Rectal smooth muscle tissue (tissue), 1 donor: ENCODE data around the gene NHLH2.

Source experiments
- H3K27ac ChIP-seq: one replicate; pipeline ENCODE4 v1.7.0; 2013; ENCODE audit warnings: low read depth, low read length, inconsistent platforms
- H3K27me3 ChIP-seq: one replicate; pipeline ENCODE4 v1.7.0; 2013; ENCODE audit warnings: low read length; ENCODE audit not compliant: control insufficient read depth, insufficient read depth
- H3K36me3 ChIP-seq: one replicate; pipeline ENCODE4 v1.7.0; 2013; ENCODE audit warnings: low read length; ENCODE audit not compliant: control insufficient read depth, insufficient read depth
- H3K4me1 ChIP-seq: one replicate; pipeline ENCODE4 v1.7.0; 2013; ENCODE audit warnings: low read length; ENCODE audit not compliant: control insufficient read depth, insufficient read depth
- H3K4me3 ChIP-seq: one replicate; pipeline ENCODE4 v1.7.0; 2013; ENCODE audit warnings: low read length
- H3K9ac ChIP-seq: one replicate; pipeline ENCODE4 v1.7.0; 2013; ENCODE audit warnings: low read length

The NHLH2 gene

GRCh38 chr1:115790356-115790755 is 50.6 kb downstream of the NHLH2 start:
- Histone ChIP-seq H3K27ac (no peak overlapping the region), H3K9ac (no peak overlapping the region), H3K4me3 (no peak overlapping the region), H3K27me3 (no peaks in the 10 kb centered on the region), H3K36me3 (no peaks in the 10 kb centered on the region), H3K4me1 (no peaks in the 10 kb centered on the region)
